Activated T-helper 1 cell treated with Interleukin-2 at 50 U/mL for 16 hours (primary cell): ENCODE results near the gene FBL.
"Not testable (repeated sequence)": the region's sequence is repeated elsewhere in the genome, so short reads cannot be mapped to it uniquely, and the experiment has no call there.

Source experiments
- DNase-seq: peaks from one replicate; pipeline ENCODE4 v3.0.0-alpha.2; 2020; ENCODE audit warnings: low read depth

The FBL gene

GRCh38 chr19:39876486-39876885 is 30.3 kb upstream of the FBL start:
- DNase-seq, result not testable (repeated sequence)

DNA sequence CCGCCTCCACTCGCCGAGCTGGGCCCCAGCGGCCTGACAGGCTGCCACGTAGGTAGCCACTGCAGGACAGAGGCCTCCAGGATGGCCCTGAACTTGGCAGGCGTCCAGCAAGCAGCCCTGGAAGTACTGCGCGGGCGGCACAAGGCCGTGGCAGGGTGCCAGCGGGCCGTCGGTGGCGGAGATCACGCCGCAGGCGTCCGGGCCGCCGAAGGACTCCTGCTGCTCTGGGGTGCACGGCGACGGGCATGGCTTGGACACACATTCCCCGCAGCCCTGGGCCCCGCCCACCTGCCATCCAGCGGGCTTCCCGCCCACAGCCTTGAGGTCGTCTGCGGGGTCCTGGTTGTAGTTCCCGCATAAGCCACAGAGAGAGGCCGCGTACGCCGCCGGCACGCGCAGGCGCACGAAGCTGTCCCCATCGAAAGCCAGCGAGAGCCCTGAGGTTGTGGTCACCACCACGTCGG is 29.3 kb upstream of the FBL start:
- DNase-seq, result not testable (repeated sequence)

DNA sequence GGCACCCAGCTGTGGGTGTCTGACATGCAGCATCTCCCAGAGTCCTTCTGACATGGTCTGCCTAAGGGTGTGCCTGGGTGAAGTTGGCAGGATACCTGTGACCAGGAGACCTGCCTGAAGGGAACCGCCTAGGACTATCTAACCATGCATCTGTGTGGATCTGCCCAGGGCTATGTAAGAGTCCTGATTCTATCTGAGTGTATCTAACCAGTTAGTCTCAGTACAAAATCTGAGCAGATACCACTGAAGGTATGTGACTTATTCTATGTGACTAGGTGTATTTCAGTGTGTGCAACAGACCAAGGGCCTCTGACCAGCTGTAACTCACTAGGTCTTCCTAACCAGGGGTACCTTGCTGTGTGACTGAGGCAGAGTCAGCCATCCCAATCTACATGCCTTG is 28.2 kb upstream of the FBL start:
- DNase-seq, result no peak

DNA sequence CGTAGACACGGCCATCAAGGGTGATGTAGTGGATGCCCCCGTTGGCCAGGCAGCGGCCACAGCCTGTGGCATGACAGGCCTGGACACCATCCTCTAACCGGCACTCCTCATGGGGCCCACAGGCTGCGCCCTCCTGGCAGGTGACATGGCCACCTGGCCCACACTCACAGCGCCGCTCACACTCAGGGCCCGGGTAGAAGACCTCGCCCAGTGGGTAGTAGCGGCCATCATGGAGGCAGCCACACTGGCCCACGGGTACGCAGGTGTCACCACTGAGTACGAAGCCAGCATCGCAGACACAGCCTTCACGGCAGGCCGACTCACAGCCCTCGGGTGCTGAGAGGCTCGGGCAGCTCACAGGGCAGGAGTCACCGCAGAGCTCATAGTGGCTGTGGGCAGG is 27.2 kb upstream of the FBL start:
- no peak for DNase-seq

- DNase-seq, result no peak
Observed at GRCh38 chr19:39871886-39872866, 26.0 kb upstream of the FBL start.

- DNase-seq, result no peak
Observed at GRCh38 chr19:39871362-39871761, 25.2 kb upstream of the FBL start.

DNA sequence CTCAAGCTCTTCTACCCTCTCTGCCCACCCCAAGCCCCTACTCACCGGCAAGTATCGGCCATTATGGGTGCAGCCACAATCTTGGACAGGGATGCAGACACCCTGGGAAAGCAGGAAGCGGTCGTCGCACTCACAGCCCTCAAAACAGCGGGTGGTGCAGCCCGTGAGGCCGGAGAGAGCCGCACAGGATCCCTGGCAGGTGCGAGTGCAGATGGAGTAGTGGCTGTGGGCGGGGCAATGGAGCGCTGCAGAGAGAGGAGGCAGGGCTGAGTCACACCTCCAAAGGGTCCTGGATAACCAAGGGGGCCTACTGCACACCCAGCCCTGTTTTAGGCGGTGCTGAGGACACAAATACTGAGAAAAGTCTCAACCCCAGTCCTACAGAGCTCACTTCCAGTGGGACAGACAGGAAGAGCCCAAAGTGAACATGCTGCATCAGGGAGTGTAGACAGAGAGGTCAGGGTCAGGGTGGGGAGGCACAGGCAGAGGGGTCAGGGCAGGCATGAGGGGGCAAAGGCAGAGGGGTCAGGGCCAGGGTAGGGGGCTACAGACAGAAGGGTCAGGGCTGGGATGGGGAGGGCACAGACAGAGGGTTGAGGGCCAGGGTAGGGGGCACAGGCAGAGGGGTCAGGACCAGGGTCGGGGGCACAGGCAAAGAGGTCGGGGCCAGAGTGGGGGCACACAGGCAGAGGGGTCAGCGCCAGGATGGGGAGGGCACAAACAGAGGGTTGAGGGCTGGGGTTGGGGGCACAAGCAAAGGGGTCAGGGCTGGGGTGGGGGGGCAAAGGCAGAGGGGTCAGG is 24.2 kb upstream of the FBL start:
- no peak for DNase-seq

DNA sequence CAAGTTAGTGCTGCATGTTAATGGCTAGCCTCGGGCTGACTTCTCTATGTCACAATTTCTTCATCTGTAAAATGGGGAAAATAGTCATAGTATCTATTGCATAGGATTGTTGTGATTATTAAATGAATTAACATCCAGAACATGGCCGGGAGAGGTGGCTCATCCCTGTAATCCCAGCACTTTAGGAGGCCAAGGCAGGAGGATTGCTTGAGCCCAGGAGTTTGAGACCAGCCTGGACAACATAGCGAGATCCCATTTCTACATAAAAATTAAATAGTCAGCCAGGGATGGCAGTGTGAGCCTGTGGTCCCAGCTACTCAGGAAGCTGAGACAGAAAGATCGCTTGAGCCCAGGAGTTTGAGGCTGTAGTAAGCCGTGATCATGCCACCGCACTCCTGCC is 21.8 kb upstream of the FBL start:
- DNase-seq, result no peak

DNA sequence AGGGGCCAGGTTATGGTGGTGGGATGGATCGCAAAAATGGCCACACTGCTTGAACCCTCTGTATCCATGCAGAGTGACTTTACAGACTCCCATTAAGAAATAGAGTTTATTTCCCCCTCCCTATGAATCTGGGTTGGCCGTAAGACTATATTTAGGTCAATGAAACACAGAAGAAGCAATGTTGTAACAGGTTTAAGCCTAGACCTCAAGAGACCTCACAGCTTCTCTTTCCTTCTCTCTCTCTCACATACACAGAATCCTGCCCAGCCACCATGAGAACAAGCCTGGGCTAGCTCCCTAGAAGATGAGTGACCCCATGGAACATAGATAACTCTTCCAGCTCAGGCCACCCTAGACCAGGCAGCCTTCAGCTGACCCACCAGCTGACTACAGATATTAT is 21.0 kb upstream of the FBL start:
- DNase-seq, result no peak

DNA sequence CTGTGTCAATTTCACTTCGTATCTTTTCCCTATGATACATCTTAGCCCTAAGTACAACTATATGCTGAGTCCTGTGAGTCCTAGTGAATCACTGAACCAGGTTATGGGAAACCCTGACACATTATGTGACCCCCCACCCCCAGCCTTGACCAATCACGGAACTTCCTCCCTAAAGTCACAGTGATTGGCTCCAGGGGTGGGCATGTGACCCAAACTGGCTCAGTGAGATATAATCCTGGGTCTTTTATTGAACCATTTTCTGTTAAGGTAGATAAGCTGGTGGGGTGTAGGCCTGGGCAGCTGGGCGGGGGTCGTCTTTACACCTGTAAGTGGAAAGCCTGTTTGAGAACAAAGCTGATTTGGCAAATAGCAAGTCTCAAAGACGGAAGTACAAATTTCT is 19.8 kb upstream of the FBL start:
- DNase-seq, result no peak

GRCh38 chr19:39865186-39865585 is 19.0 kb upstream of the FBL start:
- no peak for DNase-seq

DNA sequence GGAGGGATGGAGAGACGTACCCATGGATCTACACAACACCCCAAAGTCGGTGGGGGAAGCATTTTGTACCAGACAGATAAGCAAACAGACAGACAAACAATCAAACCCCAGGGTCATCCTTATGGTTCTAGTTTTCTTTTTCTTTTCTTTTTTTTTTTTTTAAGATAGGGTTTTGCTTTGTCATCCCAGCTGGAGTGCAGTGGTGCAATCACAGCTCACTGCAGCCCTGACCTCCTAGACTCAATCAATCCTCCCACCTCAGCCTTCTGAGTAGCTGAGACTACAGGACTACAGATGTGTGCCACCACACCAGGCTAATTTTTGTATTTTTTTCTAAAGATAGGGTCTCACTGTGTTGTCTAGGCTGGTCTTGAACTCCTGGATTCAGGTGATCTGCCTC is 17.9 kb upstream of the FBL start:
- no peak for DNase-seq

- DNase-seq, result no peak
Observed at GRCh38 chr19:39858541-39858940, 12.4 kb upstream of the FBL start.

DNA sequence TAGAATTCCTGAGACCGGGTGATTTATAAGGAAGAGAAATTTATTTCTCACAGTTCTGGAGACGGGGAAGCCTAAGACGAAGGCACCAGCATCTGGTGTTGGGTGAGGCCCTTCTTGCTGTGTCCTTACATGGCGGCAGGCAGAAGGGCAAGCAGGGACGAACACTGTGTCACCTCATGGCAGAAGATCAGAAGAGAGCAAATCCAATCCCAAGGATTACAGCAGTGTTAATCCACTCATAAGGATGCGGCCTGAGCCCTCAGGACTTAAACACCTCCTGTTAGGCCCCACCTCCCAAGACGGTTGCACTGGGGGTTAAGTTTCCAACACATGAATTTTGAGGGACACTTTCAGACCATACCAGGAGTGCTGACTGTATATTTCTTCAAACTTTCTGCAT is 6.7 kb upstream of the FBL start:
- DNase-seq, result no peak

GRCh38 chr19:39850892-39851291 is 4.7 kb upstream of the FBL start:
- DNase-seq, result no peak

DNA sequence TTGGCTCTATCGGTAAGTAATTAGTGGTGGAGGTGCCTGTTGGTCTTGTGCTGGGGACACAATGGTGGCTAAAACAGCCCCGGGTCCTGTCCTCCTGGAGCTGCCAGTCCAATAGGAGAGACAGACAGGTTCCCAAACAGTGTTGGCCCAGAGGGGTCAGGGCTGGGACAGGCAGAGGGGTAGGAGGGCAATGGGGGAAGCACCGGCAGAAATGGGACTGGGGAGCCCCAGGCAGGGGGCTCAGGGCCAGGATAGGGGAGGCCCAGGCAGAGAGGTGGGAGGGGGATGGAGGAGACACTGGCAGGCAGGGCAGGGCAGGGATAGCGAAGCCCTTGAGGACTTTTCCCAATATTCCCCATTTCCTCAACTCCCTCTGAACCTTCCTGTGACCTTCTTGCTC is 2.2 kb upstream of the FBL start:
- no peak for DNase-seq

DNA sequence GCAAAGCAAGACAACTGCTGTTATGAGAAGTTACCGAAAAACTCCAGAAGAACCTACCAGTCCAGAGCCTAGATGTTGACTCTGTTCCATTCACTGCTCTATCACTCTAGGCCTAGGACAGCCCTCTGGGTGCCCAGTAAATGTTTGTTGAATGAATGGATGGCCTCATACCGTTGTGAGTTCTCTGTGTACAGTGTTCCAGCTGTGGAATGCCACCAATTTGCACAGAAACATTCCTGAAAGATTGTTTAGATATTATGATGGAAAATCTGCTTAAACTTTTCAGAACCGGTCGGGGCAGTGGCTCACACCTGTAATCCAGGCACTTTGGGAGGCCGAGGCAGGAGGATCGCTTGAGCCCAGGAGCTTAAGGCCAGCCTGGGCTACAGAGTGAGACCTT is 1.3 kb upstream of the FBL start:
- no peak for DNase-seq

GRCh38 chr19:39846678-39847486 is 703 bp upstream of the FBL start:
- DNase-seq, result no peak

- no peak for DNase-seq
Observed at GRCh38 chr19:39845584-39845932, 621 bp downstream of the FBL start.

DNA sequence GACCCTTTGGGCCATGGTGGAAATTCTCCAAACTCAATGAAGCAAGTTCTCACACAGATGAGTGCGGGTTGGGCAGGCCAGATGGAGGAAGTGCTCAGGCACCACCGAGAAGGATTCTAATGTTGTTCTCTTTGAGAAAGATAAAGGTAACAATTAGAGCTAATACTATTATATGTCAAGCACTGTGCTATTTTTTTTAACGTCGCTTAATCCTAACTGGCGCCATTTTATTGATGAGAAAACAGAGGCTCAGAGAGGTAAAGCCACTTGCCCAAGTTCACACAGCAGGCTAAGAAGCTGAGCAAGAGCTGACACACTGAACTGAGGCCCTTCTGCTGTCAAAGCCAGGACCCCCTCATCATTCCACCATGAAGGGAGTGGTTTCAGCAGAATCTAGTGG is 1.0 kb downstream of the FBL start:
- no peak for DNase-seq

DNA sequence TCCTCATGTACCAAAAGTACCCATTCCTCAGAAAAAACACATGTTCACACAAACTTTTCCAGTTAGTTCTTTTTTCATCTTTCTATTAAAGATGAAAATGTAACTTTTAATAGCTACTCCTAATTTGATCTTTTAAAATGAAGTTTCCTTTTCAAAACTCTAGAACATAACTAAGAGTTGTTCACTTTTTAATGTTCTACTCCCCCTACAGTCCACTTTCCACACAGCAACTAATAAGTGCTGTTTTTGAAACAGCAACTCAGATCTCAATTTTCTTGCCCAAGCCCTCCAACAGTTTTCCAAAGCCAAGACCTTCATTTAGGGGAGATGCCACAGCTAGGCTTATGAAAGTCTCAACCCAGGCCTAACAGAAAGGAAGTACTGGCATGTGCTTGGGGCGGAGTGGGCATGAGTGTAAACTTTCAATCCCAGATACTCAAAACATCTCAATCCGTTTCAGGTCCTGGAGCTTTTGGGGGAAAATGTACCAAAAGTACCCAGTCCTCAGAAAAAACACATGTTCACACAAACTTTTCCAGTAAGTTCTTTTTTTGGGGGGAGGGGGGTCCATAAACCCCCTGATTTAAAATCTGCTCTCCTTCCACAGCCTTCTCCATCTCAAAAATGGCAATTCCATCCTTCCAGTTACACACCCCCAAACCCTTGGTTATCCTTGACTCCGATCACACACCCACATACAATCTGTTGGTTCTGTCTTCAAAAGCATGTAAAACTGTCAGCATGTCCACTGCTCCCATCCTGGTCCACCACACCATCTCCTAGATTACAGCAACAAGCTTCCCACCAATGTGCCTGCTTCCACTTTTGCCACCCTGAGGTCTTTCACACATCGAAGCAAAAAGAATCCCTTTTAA is 2.0 kb downstream of the FBL start:
- no peak for DNase-seq
